OCI-LY1 (cell line): ENCODE results near the gene PARVA.

Experiments
- H2AFZ ChIP-seq: fragments of 200-600 bp; sonication (generic), shearing (Covaris generic); 2 replicates; pipeline ENCODE4 v1.6.0; 2014; ENCODE audit warnings: antibody characterized with exemption, mild to moderate bottlenecking, low read length
- H3F3A ChIP-seq: fragments of 200-600 bp; sonication (generic), shearing (Covaris generic); 2 replicates; pipeline ENCODE4 v1.6.0; 2014; ENCODE audit warnings: mild to moderate bottlenecking, antibody characterized with exemption, low read length, moderate library complexity; ENCODE audit not compliant: insufficient read depth
- H3K27ac ChIP-seq: fragments of 200-600 bp; sonication (generic); 2 replicates; pipeline ENCODE4 v1.5.1; 2014; ENCODE audit warnings: low read length, mixed run types, mild to moderate bottlenecking, low read depth; ENCODE audit not compliant: poor library complexity, severe bottlenecking
- H3K27me3 ChIP-seq: fragments of 200-600 bp; sonication (generic); 2 replicates; pipeline ENCODE4 v1.6.0; 2014; ENCODE audit warnings: antibody characterized with exemption, mild to moderate bottlenecking, low read length, moderate library complexity; ENCODE audit not compliant: insufficient read depth
- H3K36me3 ChIP-seq: fragments of 200-600 bp; sonication (generic); 2 replicates; pipeline ENCODE4 v1.6.1; 2014; ENCODE audit warnings: mild to moderate bottlenecking, antibody characterized with exemption, low read length, moderate library complexity, mixed read lengths; ENCODE audit not compliant: insufficient read depth
- H3K4me1 ChIP-seq: fragments of 200-600 bp; sonication (generic); 2 replicates; pipeline ENCODE4 v1.5.1; 2014; ENCODE audit warnings: mild to moderate bottlenecking, low read length, moderate library complexity; ENCODE audit not compliant: insufficient read depth, severe bottlenecking
- H3K4me2 ChIP-seq: fragments of 200-600 bp; sonication (generic), shearing (Covaris generic); 2 replicates; pipeline ENCODE4 v1.6.1; 2014; ENCODE audit warnings: low read length
- H3K4me3 ChIP-seq: fragments of 200-600 bp; sonication (generic); 2 replicates; pipeline ENCODE4 v1.5.1; 2014; ENCODE audit warnings: low read length, low read depth, mild to moderate bottlenecking, mixed read lengths; ENCODE audit not compliant: poor library complexity, severe bottlenecking
- H3K79me2 ChIP-seq: fragments of 200-600 bp; shearing (Covaris generic); 2 replicates; pipeline ENCODE4 v1.6.1; 2016; ENCODE audit warnings: mixed run types, low read length, mixed read lengths; ENCODE audit not compliant: insufficient read depth
- H3K9ac ChIP-seq: fragments of 200-600 bp; sonication (generic), shearing (Covaris generic); 2 replicates; pipeline ENCODE4 v1.6.1; 2014; ENCODE audit warnings: mild to moderate bottlenecking, low read length, mixed read lengths
- H3K9me2 ChIP-seq: fragments of 200-600 bp; sonication (generic), shearing (Covaris generic); 2 replicates; pipeline ENCODE4 v1.6.1; 2014; ENCODE audit warnings: low read depth, mild to moderate bottlenecking, low read length, mixed read lengths
- H3K9me3 ChIP-seq: fragments of 200-600 bp; shearing (Covaris generic); 2 replicates; pipeline ENCODE4 v1.6.1; 2014; ENCODE audit warnings: low read length, mixed read lengths
- H4K20me1 ChIP-seq: fragments of 200-600 bp; sonication (generic), shearing (Covaris generic); 2 replicates; pipeline ENCODE4 v1.6.0; 2016; ENCODE audit warnings: mild to moderate bottlenecking, low read length; ENCODE audit not compliant: insufficient read depth
- CTCF ChIP-seq: fragments of 200-600 bp; sonication (generic), shearing (Covaris generic); IDR thresholded peaks from 2 replicates; pipeline ENCODE4 v1.5.1; 2017; ENCODE audit warnings: mild to moderate bottlenecking, antibody characterized with exemption, low read length, moderate library complexity, mixed read lengths
- EZH2 ChIP-seq: fragments of 200-600 bp; sonication (generic), shearing (Covaris generic); IDR thresholded peaks from 2 replicates; pipeline ENCODE4 v1.8.0; 2017; ENCODE audit warnings: borderline replicate concordance, mixed run types, mild to moderate bottlenecking, antibody characterized with exemption, low read length, moderate library complexity, mixed read lengths

PARVA gene

GRCh38 chr11:12546660-12547059 lies 169.3 kb downstream of the PARVA start:
- H3K79me2 ChIP-seq, result no peaks in the 10 kb centered on the region
- H4K20me1 ChIP-seq, result no peaks in the 10 kb centered on the region
- H3K9me2 ChIP-seq, result no peaks in the 10 kb centered on the region
- TF ChIP-seq EZH2, result no peak
- no peak for TF ChIP-seq CTCF
- H3K36me3 ChIP-seq, result no peaks in the 10 kb centered on the region
- no peak overlapping the region for H3K4me2 ChIP-seq
- no peaks in the 10 kb centered on the region for H3K4me1 ChIP-seq
- H3K27ac ChIP-seq, result no peak overlapping the region
- H2AFZ ChIP-seq, result no peak overlapping the region
- no peak overlapping the region for H3K9ac ChIP-seq
- H3F3A ChIP-seq, result no peaks in the 10 kb centered on the region
- no peak overlapping the region for H3K4me3 ChIP-seq
- no peaks in the 10 kb centered on the region for H3K9me3 ChIP-seq
- H3K27me3 ChIP-seq, result no peaks in the 10 kb centered on the region

DNA sequence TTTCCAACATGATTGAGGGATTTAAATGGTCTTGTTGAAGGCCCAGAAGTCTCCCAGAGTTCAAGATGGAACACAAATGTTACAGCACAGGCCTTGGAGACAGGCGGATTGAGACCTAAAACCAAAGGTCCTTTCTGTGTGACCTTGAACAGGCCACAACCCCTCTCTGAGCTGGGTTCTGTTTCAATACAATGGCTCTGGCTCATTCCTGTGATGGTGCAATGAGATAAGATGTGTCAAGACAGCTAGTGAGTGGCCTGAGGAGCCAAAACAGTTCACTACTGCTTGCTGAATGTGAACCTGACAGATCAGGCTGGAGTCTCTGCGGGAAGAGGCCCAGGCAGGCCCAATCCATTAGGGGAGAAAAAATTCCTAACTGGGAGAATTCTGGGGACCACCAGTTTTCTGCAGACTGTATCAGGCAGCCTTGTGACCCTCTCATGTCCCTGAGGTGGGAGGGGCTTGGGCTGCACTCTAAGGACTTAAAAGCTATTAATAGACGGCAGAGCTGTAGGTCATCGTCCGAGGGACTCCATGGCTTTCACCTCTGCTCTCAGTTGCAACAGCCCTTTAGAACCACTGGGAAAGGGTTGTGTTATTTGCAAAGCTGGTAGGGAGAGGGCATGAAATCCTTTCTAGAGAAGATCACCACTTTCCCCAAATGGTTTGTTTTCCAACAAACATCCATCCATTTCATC lies 170.7 kb downstream of the PARVA start:
- Histone ChIP-seq H3K27me3 (no peaks in the 10 kb centered on the region), H3K9me2 (no peaks in the 10 kb centered on the region)

DNA sequence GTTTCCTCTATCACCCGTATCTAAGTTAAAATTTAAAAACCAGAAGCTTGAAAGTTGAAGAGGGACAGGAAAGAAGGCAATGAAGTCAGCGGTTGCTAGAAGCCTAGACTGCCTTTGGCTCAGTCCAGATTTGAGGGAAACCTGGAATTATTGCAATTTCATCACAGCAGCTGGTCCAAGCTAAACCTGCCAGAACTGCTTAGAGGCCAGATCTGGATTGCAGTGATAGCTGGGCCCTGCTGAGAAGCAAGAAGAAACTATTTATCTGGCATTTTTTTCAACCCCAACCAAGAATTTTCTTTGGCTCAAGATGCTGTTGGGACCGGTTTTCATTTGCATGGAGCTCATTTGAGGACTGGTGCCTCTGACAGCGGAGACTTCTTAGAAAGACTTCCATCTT lies 175.3 kb downstream of the PARVA start:
- no peaks in the 10 kb centered on the region for H3K4me1 ChIP-seq
- no peaks in the 10 kb centered on the region for H3K36me3 ChIP-seq
- H3K9ac ChIP-seq, result no peak overlapping the region
- no peak overlapping the region for H3K4me3 ChIP-seq
- H3K79me2 ChIP-seq, result no peaks in the 10 kb centered on the region
- no peaks in the 10 kb centered on the region for H3K9me2 ChIP-seq
- H2AFZ ChIP-seq, result no peak overlapping the region
- no peaks in the 10 kb centered on the region for H3K9me3 ChIP-seq
- H3K27me3 ChIP-seq, result no peaks in the 10 kb centered on the region
- no peak overlapping the region for H3K27ac ChIP-seq
- no peak overlapping the region for H3K4me2 ChIP-seq
- TF ChIP-seq EZH2 (no peak), CTCF (no peak)
- H4K20me1 ChIP-seq, result no peaks in the 10 kb centered on the region
- no peaks in the 10 kb centered on the region for H3F3A ChIP-seq

More for the DNA sequence above, 170.7 kb downstream of the PARVA start:
- Histone ChIP-seq H3K9me3 (no peaks in the 10 kb centered on the region), H3K36me3 (no peaks in the 10 kb centered on the region), H3K4me3 (no peak overlapping the region), H2AFZ (no peak overlapping the region), H3K9ac (no peak overlapping the region), H3F3A (no peaks in the 10 kb centered on the region), H3K4me2 (no peak overlapping the region), H3K27ac (no peak overlapping the region), H3K4me1 (no peaks in the 10 kb centered on the region), H3K79me2 (no peaks in the 10 kb centered on the region), H4K20me1 (no peaks in the 10 kb centered on the region)
- no peak for TF ChIP-seq EZH2
- no peak for TF ChIP-seq CTCF
